Neural cell (in vitro differentiated cells): ENCODE measurements around the gene SP100.

Experiments
- CTCF ChIP-seq: fragments of 450-650 bp; IDR thresholded peaks from 2 replicates; pipeline ENCODE4 v1.5.1; 2014; ENCODE audit warnings: antibody characterized with exemption, mild to moderate bottlenecking, moderate library complexity; ENCODE audit not compliant: poor library complexity, severe bottlenecking
- EZH2 ChIP-seq: fragments of 200-600, 300-800 bp; shearing (Covaris generic), sonication (generic); IDR thresholded peaks from 2 replicates; pipeline ENCODE4 v1.6.1; 2014; ENCODE audit warnings: antibody characterized with exemption, low read length, borderline replicate concordance, mild to moderate bottlenecking; ENCODE audit not compliant: insufficient read depth, poor library complexity, severe bottlenecking
- REST ChIP-seq: IDR thresholded peaks from 2 replicates; pipeline ENCODE4 v1.6.1; 2012; ENCODE audit warnings: borderline replicate concordance

GRCh38 chr2:230502593-230502992, 86.6 kb downstream of the SP100 start:
- TF ChIP-seq EZH2 (no peak), CTCF (no peak), REST (no peak)
